ENCODE measurements around the gene IGF1R.

Gene IGF1R

DNA sequence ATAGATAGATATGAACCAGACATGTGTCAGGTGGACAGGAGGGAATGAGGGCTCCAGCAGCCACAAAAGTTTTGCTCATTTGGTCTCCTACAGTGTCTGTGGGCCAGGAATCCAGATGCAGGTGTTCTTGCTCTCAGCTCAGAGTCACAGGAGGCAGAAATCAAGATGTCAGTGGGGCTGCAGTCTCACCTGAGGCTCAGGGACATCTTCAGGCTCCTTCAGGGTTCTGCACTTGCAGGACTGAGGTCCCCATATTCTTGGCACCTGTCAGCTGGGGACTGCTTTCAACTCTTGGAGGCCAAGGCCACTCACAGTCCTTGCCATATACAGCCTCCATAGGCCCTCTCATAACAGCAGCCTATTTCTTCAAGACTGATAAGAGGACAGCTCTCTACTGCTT, 301.9 kb downstream of the IGF1R start:
- Histone ChIP-seq H3K9ac (ENCODE audit: low read depth in 1 of 2, low read length in 2 of 2) (no peak overlapping the region), H3K9me3 (ENCODE audit: control insufficient read depth in 2 of 2, low read length in 2 of 2) (no peaks in the 10 kb centered on the region), H3K4me3 (ENCODE audit: low read length in 2 of 2) (no peak overlapping the region), H3K36me3 (ENCODE audit: control insufficient read depth in 2 of 2, insufficient read depth in 2 of 2, low read length in 2 of 2) (peaks cover 24 to 38% of the 10 kb centered on the region in 2 donors), H3K27me3 (ENCODE audit: control insufficient read depth in 2 of 2, insufficient read depth in 2 of 2, low read length in 2 of 2) (no peaks in the 10 kb centered on the region), H3K27ac (ENCODE audit: low read depth in 2 of 2, low read length in 2 of 2) (no peak overlapping the region), H3K4me1 (ENCODE audit: control insufficient read depth in 2 of 2, insufficient read depth in 2 of 2, low read length in 2 of 2) (peaks cover 2% of the 10 kb centered on the region in 2 donors)

DNA sequence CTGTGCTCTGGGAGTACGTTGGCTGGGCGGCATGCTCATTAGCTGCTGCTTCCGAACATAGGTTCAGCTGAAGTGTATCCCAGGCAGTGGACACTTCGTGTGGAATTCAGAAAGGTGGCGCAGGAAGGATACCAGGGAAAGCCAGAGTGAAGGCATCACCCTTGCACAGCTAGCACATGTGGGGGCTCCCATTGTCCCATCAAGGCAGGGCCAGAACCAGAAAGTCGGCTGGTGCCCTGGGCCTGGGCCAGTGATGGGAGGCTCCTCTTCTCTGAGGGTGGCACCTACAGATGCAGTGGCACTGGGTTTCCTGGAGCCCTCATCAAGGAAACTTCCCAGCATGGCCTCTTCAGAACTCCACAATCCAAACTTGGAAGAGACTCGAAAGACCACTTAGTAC, 302.7 kb downstream of the IGF1R start:
- Histone ChIP-seq H3K9me3 (ENCODE audit: control insufficient read depth in 2 of 2, low read length in 2 of 2) (no peaks in the 10 kb centered on the region), H3K36me3 (ENCODE audit: control insufficient read depth in 2 of 2, insufficient read depth in 2 of 2, low read length in 2 of 2) (peaks cover 22 to 35% of the 10 kb centered on the region in 2 donors), H3K4me3 (ENCODE audit: low read length in 2 of 2) (no peak overlapping the region), H3K27ac (ENCODE audit: low read depth in 2 of 2, low read length in 2 of 2) (no peak overlapping the region), H3K4me1 (ENCODE audit: control insufficient read depth in 2 of 2, insufficient read depth in 2 of 2, low read length in 2 of 2) (peaks cover 2 to 3% of the 10 kb centered on the region in 2 donors), H3K27me3 (ENCODE audit: control insufficient read depth in 2 of 2, insufficient read depth in 2 of 2, low read length in 2 of 2) (no peaks in the 10 kb centered on the region), H3K9ac (ENCODE audit: low read depth in 1 of 2, low read length in 2 of 2) (no peak overlapping the region)

DNA sequence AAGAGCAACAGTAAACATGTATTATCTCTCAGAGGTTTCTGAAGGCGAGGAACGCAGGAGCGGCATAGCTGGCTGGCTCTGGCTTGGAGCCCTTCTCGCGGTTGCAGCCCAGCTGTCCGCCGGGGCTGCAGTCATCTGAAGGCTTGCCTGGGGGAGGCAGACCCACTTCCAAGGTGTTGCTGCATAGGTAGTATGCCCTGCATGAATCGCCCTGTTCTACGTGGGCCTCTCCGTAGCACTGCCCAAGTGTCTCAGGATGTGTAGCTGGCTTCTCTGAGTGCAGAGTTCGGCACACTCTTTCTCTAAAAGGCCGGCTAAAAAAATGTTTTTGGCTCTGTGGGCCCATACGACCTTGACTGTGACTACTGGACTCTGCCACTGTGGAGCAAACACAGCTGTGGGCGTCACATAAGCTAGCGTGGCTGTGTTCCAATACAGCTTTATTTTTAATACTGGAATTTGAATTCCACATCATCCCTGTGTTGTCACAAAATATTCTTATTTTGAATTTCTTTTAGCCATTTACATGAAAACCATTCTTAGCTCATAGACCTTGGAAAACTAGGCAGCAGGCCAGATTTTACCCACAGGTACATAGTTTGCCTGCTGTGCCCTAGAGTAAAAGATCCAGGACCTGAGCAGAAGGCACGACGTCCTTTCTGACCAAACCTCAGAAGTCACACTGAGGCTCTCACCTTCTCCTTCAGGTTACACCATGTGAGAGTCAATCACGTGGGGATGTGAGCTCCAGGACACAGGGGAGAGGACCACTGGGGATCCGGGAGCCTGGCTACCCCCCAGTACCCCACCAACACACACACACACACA, 303.4 kb downstream of the IGF1R start:
- Histone ChIP-seq H3K4me3 (ENCODE audit: low read length in 2 of 2) (no peak overlapping the region), H3K27me3 (ENCODE audit: control insufficient read depth in 2 of 2, insufficient read depth in 2 of 2, low read length in 2 of 2) (no peaks in the 10 kb centered on the region), H3K36me3 (ENCODE audit: control insufficient read depth in 2 of 2, insufficient read depth in 2 of 2, low read length in 2 of 2) (peaks cover 22 to 36% of the 10 kb centered on the region in 2 donors), H3K9me3 (ENCODE audit: control insufficient read depth in 2 of 2, low read length in 2 of 2) (no peaks in the 10 kb centered on the region), H3K27ac (ENCODE audit: low read depth in 2 of 2, low read length in 2 of 2) (peak overlapping the region in 1 of 2 donors; percentile 5), H3K9ac (ENCODE audit: low read depth in 1 of 2, low read length in 2 of 2) (no peak overlapping the region), H3K4me1 (ENCODE audit: control insufficient read depth in 2 of 2, insufficient read depth in 2 of 2, low read length in 2 of 2) (peaks cover 2 to 3% of the 10 kb centered on the region in 2 donors)

DNA sequence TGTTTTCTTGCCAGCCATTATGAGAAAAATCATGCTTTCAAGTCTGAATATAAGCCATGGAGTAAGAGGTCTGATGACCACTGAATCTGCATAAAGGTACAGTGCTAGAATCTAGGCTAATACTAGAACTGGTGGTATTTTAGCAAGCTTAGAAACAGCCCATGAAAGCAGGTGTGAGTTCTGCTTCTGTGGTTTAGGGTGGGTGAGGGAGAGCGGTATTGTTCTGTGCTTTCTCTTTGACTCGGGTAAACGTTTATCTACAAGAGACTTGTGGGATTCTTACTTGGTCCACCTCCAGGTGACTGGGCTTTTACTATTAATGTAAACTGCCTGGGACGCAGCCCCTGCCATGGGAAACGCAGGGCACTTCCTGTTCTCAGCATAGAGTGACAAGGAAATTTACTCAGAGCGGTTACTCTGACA, 304.1 kb downstream of the IGF1R start:
- Histone ChIP-seq H3K4me1 (ENCODE audit: control insufficient read depth in 2 of 2, insufficient read depth in 2 of 2, low read length in 2 of 2) (peaks cover 2 to 3% of the 10 kb centered on the region in 2 donors), H3K9ac (ENCODE audit: low read depth in 1 of 2, low read length in 2 of 2) (no peak overlapping the region), H3K36me3 (ENCODE audit: control insufficient read depth in 2 of 2, insufficient read depth in 2 of 2, low read length in 2 of 2) (peaks cover 22 to 42% of the 10 kb centered on the region in 2 donors), H3K27me3 (ENCODE audit: control insufficient read depth in 2 of 2, insufficient read depth in 2 of 2, low read length in 2 of 2) (no peaks in the 10 kb centered on the region), H3K4me3 (ENCODE audit: low read length in 2 of 2) (no peak overlapping the region), H3K27ac (ENCODE audit: low read depth in 2 of 2, low read length in 2 of 2) (peak overlapping the region; percentile 5 to 23), H3K9me3 (ENCODE audit: control insufficient read depth in 2 of 2, low read length in 2 of 2) (no peaks in the 10 kb centered on the region)

DNA sequence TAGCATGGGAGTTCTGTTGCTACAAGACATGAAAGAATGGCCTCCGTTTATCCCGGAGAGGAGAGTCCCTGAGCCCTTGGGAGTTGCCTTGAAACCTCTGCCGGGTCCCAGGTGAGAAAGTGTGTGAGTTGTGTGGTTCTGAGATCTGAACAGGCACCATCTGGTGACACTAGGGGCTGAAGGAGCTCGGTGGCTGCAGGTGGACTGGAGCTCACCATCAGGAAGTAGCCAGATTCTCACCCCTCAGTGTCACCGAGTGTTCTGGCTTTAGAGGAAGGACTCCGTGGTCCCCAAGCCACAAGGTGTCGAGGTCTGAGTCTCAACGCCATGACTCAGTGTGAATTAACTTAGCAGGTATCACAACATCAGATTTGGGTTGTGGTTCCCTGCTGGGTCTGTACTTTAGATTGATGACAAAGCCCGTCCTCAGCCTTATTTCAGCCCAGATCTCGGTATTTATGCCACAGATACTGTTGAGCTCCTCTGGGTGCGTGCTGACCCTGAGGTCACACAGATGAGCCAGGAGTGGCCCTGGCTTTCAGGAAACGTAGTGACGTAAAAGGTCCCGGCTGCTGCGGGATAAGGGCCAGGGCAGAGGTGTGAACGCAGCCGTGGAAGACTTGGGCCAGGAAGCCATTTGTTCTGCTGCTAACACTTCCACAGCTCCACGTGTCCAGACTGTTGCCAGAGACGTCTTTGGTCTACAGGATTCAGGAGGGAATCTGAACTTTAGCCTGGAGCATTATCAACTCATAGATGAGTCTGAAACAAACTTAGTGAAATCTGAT, 304.9 kb downstream of the IGF1R start:
- peaks cover 29 to 42% of the 10 kb centered on the region in 2 donors for H3K36me3 ChIP-seq (ENCODE audit: control insufficient read depth in 2 of 2, insufficient read depth in 2 of 2, low read length in 2 of 2)
- peak overlapping the region; percentile 32 to 57 for H3K27ac ChIP-seq (ENCODE audit: low read depth in 2 of 2, low read length in 2 of 2)

DNA sequence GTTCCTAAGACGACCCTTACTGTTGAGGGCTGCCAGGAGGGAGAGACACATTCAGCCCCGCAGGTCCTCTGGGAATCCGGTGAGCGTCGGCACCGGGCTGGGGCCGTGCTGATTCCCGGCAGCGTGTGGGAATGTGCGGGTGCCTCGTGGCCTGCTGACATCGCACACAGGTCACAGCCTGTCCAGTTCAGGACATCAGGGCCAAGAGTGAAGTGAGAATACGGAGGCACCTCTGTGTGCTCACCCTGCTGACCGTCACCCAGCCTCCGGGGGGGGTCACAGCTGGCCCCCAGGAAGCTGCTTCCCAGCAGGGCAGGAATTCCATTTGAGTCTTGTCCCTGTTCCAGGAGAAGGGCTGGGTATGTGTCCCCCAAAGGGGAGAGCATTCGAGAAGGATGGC, 305.6 kb downstream of the IGF1R start:
- H3K27me3 ChIP-seq (ENCODE audit: control insufficient read depth in 2 of 2, insufficient read depth in 2 of 2, low read length in 2 of 2), result no peaks in the 10 kb centered on the region
- peaks cover 2 to 3% of the 10 kb centered on the region in 2 donors for H3K4me1 ChIP-seq (ENCODE audit: control insufficient read depth in 2 of 2, insufficient read depth in 2 of 2, low read length in 2 of 2)
- no peak overlapping the region for H3K9ac ChIP-seq (ENCODE audit: low read depth in 1 of 2, low read length in 2 of 2)
- no peaks in the 10 kb centered on the region for H3K9me3 ChIP-seq (ENCODE audit: control insufficient read depth in 2 of 2, low read length in 2 of 2)
- H3K27ac ChIP-seq (ENCODE audit: low read depth in 2 of 2, low read length in 2 of 2), result peak overlapping the region; percentile 7 to 57
- H3K4me3 ChIP-seq (ENCODE audit: low read length in 2 of 2), result no peak overlapping the region
- peaks cover 29 to 40% of the 10 kb centered on the region in 2 donors for H3K36me3 ChIP-seq (ENCODE audit: control insufficient read depth in 2 of 2, insufficient read depth in 2 of 2, low read length in 2 of 2)

More for the DNA sequence above, 304.9 kb downstream of the IGF1R start:
- H3K27me3 ChIP-seq (ENCODE audit: control insufficient read depth in 2 of 2, insufficient read depth in 2 of 2, low read length in 2 of 2), result no peaks in the 10 kb centered on the region
- no peaks in the 10 kb centered on the region for H3K9me3 ChIP-seq (ENCODE audit: control insufficient read depth in 2 of 2, low read length in 2 of 2)
- H3K9ac ChIP-seq (ENCODE audit: low read depth in 1 of 2, low read length in 2 of 2), result no peak overlapping the region
- peaks cover 2 to 3% of the 10 kb centered on the region in 2 donors for H3K4me1 ChIP-seq (ENCODE audit: control insufficient read depth in 2 of 2, insufficient read depth in 2 of 2, low read length in 2 of 2)
- H3K4me3 ChIP-seq (ENCODE audit: low read length in 2 of 2), result no peak overlapping the region

DNA sequence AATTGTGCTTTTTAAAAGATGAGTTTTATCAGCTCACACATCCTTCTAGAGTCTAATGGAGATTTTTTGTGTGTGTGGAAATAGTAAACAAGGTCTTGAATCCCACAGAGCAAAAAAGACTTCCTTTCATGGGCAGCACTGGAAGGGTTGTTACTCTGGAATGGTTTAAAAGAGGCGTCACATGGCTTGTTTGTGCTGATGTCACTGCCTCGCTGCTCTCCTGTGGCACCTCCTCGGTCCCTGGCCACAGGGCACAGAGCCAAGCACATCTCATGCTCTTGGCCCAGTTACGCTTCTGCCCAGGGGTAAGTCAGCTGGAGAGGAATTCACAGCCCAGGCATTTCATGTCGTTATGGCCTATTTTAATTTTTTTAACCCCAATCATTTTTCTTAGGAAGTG, 306.1 kb downstream of the IGF1R start:
- peak overlapping the region; percentile 7 to 57 for H3K27ac ChIP-seq (ENCODE audit: low read depth in 2 of 2, low read length in 2 of 2)
- peaks cover 29 to 40% of the 10 kb centered on the region in 2 donors for H3K36me3 ChIP-seq (ENCODE audit: control insufficient read depth in 2 of 2, insufficient read depth in 2 of 2, low read length in 2 of 2)
- H3K9ac ChIP-seq (ENCODE audit: low read depth in 1 of 2, low read length in 2 of 2), result no peak overlapping the region
- H3K27me3 ChIP-seq (ENCODE audit: control insufficient read depth in 2 of 2, insufficient read depth in 2 of 2, low read length in 2 of 2), result no peaks in the 10 kb centered on the region
- peaks cover 2 to 3% of the 10 kb centered on the region in 2 donors for H3K4me1 ChIP-seq (ENCODE audit: control insufficient read depth in 2 of 2, insufficient read depth in 2 of 2, low read length in 2 of 2)
- no peak overlapping the region for H3K4me3 ChIP-seq (ENCODE audit: low read length in 2 of 2)
- no peaks in the 10 kb centered on the region for H3K9me3 ChIP-seq (ENCODE audit: control insufficient read depth in 2 of 2, low read length in 2 of 2)

DNA sequence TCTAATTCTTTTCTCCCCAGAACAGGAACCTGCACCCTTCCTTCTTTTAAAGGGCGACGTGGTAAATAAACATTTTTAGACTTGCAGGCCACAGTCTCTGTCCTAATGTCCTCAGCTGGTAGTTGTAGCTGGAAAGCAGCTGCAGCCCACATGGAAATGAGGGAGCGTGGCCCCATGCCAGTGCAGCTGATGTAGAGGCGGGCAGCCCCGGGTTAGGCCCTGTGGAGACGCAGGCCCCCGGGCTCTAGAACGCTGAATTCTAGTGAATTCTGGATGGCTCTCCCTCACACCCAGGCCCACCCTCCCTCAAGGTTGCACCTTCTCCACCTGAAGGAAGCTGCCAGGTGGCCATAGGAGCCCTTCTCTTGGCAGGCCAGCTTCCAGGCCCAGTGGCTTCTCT, 307.0 kb downstream of the IGF1R start:
- peaks cover 26 to 36% of the 10 kb centered on the region in 2 donors for H3K36me3 ChIP-seq (ENCODE audit: control insufficient read depth in 2 of 2, insufficient read depth in 2 of 2, low read length in 2 of 2)
- no peaks in the 10 kb centered on the region for H3K27me3 ChIP-seq (ENCODE audit: control insufficient read depth in 2 of 2, insufficient read depth in 2 of 2, low read length in 2 of 2)
- H3K9me3 ChIP-seq (ENCODE audit: control insufficient read depth in 2 of 2, low read length in 2 of 2), result no peaks in the 10 kb centered on the region
- H3K4me3 ChIP-seq (ENCODE audit: low read length in 2 of 2), result no peak overlapping the region
- H3K4me1 ChIP-seq (ENCODE audit: control insufficient read depth in 2 of 2, insufficient read depth in 2 of 2, low read length in 2 of 2), result peaks cover 2 to 3% of the 10 kb centered on the region in 2 donors
- no peak overlapping the region for H3K27ac ChIP-seq (ENCODE audit: low read depth in 2 of 2, low read length in 2 of 2)
- no peak overlapping the region for H3K9ac ChIP-seq (ENCODE audit: low read depth in 1 of 2, low read length in 2 of 2)

DNA sequence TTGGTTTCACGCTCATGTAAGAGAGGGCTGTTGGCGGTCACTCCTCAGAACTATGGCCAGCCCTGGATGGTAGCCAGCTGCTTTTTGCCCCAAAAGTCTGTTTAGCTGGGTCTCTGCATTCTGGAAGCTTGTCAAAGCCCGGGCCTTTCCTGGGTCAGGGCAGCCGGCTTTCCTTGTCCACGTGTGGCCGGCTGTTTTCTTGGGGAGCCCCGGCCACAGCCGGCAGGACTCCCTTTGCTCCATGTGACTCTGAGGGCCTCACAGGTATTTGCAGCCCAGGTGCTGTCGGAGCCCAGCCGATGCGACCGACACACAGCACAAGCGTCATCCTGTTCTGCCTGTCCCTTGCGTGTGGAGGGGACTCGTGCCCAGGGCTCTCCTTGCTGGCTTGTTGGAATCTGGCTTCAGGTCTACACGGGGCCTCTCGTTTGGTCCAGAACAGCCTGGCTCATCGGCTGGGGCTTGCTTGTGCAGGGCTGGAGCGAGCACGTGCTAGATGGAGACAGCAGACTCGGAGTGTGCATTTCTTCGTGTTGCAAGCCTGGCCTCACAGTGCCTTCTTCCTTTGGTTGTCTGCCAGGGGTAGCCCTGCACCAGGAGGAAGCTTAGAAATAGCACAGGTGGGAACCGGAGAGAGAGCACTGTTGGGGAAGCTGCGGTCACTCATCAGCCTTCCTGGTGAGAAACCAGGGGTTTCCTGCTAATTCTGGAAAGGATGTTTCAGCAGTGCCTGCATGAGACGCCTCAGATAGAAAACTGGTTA, 307.8 kb downstream of the IGF1R start:
- H3K27ac ChIP-seq (ENCODE audit: low read depth in 2 of 2, low read length in 2 of 2), result no peak overlapping the region
- H3K4me3 ChIP-seq (ENCODE audit: low read length in 2 of 2), result no peak overlapping the region
- no peaks in the 10 kb centered on the region for H3K9me3 ChIP-seq (ENCODE audit: control insufficient read depth in 2 of 2, low read length in 2 of 2)
- H3K4me1 ChIP-seq (ENCODE audit: control insufficient read depth in 2 of 2, insufficient read depth in 2 of 2, low read length in 2 of 2), result peaks cover 2 to 3% of the 10 kb centered on the region in 2 donors
- H3K9ac ChIP-seq (ENCODE audit: low read depth in 1 of 2, low read length in 2 of 2), result no peak overlapping the region
- no peaks in the 10 kb centered on the region for H3K27me3 ChIP-seq (ENCODE audit: control insufficient read depth in 2 of 2, insufficient read depth in 2 of 2, low read length in 2 of 2)
- peaks cover 27 to 35% of the 10 kb centered on the region in 2 donors for H3K36me3 ChIP-seq (ENCODE audit: control insufficient read depth in 2 of 2, insufficient read depth in 2 of 2, low read length in 2 of 2)

Measured in mucosa of rectum (tissue), 2 donors.